Head of caudate nucleus (tissue), 42 donors: ENCODE measurements around the gene CTNNBIP1.

ENCODE experiments used
- DNase-seq, 42 donors: peaks; one replicate each; pipeline versions ENCODE4 v3.0.0 to v3.0.0-alpha.2; 2020 to 2021; ENCODE audit warnings: mixed read lengths in 7 of 42
- intact Hi-C: fragments of 100-400 bp; cut with DNase I; formaldehyde crosslinking; loops from one replicate; pipeline ENCODE4 v1.15.0; 2022

Gene CTNNBIP1

DNA sequence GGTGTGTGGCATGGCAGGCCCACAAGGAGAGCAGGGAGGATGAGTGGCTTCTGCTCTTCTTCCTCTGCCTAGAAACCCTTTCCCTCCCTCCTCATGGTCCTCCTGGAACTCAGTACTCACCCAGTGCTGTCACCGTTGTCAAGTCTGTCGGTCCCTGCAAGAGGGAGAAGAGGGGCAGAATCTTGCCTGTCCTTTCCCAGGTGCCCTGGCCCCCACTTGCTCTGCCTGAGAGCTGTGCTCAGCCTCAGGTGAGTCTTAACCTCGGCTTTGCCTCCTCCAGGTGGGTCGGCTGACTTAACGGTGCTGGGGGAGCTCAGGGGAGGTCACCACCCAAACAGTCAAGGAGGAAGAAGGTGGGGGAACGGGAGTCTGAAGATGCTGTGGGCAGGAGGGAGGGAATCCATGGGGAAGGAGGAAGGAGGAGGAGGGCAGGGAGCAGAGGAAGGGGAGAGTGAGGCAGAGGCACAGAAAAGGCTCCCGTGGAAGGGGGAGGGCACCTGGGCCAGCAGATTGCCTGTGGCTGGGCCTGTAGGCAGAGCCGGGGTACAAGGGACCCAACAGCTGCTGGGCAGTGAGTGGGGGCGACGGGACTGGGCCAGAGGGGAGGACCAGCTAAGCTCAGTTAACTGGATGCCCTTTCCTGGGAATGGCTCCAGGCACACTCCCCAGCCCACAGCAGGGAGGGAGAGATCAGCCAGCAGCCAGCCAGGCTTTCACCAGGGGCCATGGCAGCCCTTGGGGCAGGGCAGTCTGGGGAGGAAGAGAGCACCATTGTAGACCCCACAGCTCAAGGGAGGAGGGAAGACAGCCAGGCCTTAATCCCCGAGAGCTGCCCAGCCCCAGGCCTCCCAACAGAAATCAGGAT, 26.3 kb downstream of the CTNNBIP1 start:
- DNase-seq: peak in 29 of 42 donors; percentile 14 to 69 (median 45)
- intact Hi-C loops: no loop called here

DNA sequence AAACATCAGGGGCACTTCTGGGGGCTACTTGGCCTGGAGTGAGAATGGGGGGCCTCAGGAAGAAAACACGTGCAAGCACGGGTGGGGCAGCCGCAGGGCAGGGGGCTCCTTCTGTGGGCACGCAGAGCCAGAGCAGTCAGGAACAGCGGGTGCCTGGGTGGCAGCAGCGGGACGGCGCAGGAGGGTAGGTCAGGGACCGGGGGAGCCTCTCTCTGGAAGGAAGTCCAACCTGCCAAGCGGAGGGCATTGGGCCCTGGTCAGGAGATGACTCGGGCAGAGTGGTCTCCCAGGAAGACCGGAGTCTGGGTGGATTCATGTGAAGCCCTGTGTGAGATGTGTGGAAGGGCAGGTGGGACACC, 27.1 kb downstream of the CTNNBIP1 start:
- DNase-seq: no peak
- intact Hi-C loops: no loop called here

DNA sequence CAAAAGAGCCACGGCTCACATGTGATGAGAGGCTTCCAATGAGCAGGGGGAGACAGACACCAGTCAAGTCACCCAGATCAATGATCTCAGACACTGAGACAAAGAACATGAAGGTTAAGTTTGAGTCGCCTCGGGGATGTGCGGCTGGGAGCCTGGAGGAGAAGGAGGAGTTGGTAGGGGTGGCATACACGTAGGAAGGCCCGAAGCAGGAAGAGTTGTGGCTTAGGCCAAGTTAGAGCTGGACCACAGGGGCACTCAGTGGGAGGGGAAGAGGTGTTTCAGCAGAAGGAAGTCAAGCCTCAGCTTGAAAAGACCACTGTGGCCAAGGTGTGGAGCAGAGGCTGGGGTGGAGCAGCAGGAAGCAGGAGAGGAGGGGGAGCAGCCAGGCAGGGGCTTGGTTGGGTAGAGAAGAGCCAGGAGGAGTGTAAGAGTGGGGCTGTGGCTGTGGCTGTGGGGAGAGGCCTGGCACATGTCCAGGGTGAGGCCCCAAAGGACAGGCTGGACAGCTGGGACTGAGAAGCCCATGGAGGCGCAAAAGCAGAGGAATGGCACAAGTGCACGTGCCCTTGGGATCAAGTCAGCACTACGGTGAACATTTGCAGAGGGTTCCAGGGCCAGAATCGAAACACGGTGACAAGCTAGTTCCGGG, 27.6 kb downstream of the CTNNBIP1 start:
- intact Hi-C loops: no loop called here
- no peak for DNase-seq

DNA sequence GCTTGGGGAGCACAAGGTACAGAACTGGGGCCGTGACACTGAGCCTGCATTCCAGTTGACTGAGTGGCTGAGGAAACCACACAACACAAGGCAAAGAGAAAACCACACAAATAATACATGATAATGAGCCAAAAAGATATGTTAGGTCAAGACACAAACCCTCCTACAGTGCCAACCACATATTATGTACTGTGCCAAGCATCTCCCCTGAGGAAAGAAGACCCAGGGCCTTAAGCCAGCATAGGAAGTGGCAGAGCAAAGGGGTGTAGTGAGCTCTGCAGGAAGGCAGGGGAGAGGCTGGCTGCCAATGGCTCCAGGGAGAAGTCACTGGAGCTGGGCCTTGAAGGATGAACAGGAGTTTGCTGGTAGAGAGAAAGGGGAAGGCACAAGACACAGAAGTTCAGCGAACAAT, 28.2 kb downstream of the CTNNBIP1 start:
- no peak for DNase-seq
- intact Hi-C loops: no loop called here

DNA sequence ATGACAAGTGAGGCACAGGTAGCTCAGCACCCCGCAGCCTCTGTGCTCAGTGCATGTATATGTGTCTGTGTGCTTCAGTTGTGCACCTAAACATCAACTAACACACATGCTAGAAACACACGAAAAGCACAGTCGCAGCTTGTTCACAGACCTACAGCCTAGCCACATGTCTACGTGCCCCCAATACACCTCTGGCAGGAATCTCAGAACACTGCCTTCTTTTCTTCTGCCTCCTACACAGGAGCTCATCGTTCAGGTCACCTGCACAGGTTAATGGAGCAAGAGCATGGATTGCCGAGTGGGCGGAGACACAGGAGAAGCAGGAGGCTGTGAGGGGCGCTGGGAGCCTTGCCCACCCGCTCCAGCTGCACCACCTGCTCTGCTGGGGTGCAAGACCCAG, 31.7 kb downstream of the CTNNBIP1 start:
- DNase-seq: peak in 9 of 42 donors; percentile 24 to 64 (median 41)
- intact Hi-C loops: loop anchor here (10.0 kb wide), 2 partner anchors 66 to 546 kb away; partner anchors contain the start of genes LZIC and NMNAT1

DNA sequence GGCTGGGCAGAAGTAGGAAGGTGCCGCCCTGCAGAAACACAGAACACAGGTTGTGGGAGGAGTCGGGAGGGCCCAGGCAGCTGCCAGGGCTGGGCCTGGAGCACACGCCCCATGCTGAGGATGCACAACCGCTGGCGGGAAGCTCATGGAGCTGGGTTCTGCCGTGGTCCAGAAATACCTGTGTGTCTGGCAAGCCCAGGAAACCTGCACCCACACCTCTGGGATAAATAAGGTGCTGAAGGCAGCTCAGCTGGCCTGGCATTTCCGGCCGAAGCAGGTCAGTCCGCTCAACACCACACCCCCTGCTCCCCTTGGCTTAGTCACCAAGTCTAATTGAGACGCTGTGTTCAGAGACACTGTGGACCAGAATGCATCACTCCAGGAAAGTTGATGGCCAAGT, 32.1 kb downstream of the CTNNBIP1 start:
- intact Hi-C loops: loop anchor here (10.0 kb wide), 2 partner anchors 67 to 547 kb away; partner anchors contain the start of genes LZIC and NMNAT1

DNA sequence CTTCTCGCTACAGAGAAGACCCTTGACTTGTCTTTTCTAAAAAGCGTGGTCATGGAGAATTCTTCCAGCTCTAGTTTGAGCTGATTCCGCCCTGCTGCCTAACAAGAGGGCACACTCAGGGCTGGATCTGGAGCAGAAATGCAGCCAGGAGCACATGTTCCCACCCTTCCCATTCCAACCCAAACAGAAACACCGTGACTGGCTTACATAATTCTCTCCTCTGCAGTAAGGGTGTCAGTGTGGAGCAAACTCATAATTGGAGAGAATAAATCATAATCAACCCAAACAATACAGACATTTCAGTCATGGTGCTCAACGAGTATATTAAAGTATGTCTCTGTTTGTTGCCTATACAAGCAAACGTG, 34.5 kb downstream of the CTNNBIP1 start:
- intact Hi-C loops: loop anchor here (10.0 kb wide), 2 partner anchors 69 to 549 kb away; partner anchors contain the start of genes LZIC and NMNAT1
- peak in 20 of 42 donors; percentile 28 to 77 (median 50) for DNase-seq

More for the DNA sequence above, 32.1 kb downstream of the CTNNBIP1 start:
- DNase-seq: no peak

DNA sequence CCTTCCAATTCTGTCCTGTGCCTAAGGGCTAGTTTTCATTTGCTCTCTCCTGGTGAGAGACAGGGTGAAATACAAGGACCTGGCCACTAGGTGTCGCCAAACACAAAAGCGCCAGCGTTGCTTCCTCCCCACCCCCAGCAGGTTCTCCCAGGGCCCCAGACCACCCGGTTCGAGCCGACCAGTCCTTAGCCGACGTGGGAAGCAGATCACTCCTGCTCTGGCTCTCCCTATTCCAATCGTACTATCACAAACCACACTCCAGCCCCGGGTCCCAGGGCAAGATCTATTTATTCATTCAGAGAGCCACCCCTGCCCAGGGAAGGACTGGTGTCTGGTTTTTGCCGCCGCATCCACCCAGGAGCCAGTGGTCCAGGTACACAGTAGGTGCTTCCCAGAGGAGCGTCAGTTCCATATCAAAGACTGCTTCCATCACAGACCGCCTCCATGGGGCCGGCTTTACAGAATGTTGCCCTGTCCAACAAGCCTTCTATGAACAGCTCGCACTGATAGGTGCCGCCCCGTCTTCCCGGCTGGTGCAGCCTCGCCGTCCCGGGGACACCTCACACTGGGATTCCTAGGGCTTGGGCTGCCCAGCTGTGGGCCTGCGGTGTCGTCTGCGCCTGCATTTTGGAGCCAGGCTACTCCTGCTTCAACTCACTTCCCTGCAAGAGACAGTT, 35.0 kb downstream of the CTNNBIP1 start:
- DNase-seq: peak; percentile 64 to 93 (median 81)
- intact Hi-C loops: loop anchor here (10.0 kb wide), 2 partner anchors 70 to 550 kb away; partner anchors contain the start of genes LZIC and NMNAT1

DNA sequence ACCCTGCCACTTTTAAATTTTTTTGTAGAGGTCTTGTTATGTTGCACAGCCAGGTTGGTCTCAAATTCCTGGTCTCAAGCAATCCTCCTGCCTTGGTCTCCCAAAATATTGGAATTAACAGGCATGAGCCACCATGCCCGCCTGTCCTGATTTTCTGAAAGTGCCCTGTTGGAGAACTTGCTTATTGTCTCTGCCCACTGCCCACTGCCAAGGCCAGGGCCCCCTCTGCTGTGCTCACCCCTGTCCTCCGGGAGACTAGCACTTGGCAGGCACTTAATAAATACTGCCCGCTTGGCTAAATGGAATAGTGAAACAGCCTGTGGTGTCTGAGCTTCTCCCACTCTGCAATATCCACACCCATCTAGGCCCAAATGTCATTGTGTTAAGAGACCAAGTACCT, 35.7 kb downstream of the CTNNBIP1 start:
- no peak for DNase-seq
- intact Hi-C loops: loop anchor here (10.0 kb wide), 2 partner anchors 70 to 550 kb away; partner anchors contain the start of genes LZIC and NMNAT1

DNA sequence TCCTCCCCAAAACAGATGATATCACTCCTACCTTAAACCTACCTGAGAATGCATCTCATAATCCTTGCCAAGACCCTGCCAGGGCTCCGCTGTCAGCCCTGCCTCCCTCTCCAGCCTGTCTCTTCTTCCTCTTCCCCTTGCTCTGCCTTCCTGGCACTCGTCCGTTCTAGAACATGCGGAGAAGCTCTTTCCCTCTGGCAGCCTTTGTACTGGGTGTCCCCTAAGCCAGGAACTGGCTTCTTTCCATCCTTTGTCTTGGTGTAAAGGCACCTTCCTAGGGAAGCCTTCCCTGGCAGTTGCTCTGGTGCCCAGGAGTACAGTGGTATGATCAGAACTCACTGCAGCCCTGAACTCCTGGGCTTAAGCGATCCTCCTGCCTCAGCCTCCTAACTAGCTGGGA, 36.1 kb downstream of the CTNNBIP1 start:
- intact Hi-C loops: loop anchor here (10.0 kb wide), 2 partner anchors 71 to 551 kb away; partner anchors contain the start of genes LZIC and NMNAT1
- DNase-seq: no peak

DNA sequence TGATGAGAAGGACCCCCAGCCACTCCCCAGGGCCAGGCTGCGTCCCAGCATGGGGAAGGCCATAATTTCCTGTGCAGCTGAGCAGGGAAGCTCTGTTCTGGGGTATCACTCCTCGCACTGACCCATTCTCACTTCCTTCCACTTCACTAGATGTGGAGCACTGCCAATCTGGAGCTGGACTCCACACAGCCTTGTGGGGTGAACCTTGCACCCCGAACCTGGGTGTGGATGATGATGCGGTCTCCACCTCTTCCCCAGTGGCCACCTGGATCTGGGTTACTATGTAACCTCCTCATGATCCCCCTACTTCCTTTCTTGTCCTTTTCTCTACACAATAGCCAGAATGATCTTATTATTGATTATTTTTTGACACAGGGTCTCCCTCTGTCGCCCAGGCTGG, 36.7 kb downstream of the CTNNBIP1 start:
- intact Hi-C loops: loop anchor here (10.0 kb wide), 2 partner anchors 71 to 551 kb away; partner anchors contain the start of genes LZIC and NMNAT1
- DNase-seq: no peak

DNA sequence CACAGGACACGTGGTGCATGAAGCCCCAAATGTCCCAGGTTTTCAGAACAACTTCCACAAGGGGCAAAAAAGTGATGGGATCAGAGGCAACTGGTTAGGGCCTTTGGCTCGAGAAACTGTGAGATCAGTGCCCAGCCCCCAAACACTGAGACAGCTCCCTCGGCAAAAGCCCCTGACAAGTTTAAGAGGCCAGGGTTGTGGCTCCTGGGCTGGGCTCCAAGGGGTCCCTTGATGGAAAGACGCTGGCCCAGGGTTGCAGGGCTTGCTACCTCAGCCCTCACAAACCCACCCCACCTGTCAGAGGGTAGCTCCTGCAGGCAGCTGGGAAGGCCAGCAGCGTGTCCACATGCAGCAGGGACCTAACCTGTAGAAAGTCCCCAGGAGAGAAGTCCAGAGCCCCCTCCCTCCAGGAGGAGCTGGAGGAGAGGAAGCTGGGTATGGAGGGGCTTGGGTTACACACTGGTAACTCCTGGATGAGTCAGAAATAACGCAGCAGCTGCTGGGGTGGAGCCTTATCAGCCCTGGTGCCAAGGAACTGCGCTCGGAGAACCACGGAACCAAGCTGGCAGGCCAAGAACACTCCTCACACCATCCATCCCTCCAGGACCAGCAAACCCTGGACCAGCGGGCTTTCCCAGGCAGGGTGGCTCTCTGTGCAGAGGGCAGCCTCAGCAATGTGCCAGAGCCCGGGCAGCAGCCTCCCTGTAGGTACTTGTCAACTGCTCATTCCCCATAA, 37.5 kb downstream of the CTNNBIP1 start:
- intact Hi-C loops: loop anchor here (10.0 kb wide), 2 partner anchors 72 to 552 kb away; partner anchors contain the start of genes LZIC and NMNAT1
- DNase-seq: no peak

DNA sequence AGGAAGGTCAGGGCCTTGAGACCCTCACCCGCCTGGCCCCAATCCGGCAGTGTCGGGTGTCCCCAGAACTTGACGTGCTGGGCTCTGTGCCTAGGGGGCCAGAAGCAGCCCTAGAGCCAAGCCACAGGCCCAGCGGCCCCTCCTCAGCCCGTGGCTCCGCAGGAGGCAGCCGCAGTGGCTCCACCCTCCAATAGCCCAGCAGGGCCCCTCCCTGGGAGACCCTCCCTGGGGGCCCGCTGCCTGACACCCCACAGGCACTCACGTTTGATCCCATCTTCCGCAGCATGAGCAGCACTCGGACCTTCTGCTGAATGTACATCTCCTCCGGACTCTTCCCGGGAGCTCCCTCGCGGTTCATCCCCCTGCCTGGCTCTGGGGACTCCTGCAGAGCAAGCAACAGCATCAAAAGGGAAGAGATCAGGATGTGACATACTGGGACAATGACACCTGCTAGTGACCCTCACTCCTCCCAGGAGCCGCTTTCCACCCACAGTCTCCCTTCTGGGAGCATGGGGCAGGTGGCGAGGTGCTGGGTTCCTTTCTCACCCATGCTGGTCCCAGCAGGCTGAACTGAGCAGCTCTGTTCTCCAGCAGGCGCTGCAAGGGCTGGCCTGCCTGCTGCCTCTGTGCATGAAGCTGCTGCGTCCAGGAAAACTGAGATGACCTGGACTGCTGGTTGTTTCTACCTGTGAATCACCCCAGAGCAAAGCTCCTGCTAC, 38.2 kb downstream of the CTNNBIP1 start:
- DNase-seq: no peak

DNA sequence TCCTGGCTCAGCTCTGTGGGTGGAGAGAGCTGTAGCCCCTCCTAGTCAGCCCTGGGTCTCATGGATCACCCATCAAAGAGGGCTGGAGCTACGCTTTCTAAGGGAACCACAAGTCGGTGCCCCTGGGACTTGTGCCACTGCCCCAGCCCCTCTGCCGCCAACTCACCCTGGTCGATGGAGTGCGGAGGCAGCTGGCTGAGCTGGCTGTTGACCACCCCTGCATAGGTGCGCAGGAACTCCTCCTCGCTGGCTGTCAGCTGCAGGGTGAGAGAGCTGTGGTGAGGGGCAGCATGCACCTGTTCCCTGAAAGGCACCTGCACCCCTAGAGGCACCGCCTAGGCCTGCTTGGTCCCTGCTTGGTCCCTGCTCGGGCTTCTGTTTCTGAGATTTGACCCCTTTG, 39.0 kb downstream of the CTNNBIP1 start:
- no peak for DNase-seq
- intact Hi-C loops: loop anchor here (10.0 kb wide), 2 partner anchors 74 to 554 kb away; partner anchors contain the start of genes LZIC and NMNAT1

More for the DNA sequence above, 38.2 kb downstream of the CTNNBIP1 start:
- intact Hi-C loops: loop anchor here (10.0 kb wide), 2 partner anchors 73 to 553 kb away; partner anchors contain the start of genes LZIC and NMNAT1

DNA sequence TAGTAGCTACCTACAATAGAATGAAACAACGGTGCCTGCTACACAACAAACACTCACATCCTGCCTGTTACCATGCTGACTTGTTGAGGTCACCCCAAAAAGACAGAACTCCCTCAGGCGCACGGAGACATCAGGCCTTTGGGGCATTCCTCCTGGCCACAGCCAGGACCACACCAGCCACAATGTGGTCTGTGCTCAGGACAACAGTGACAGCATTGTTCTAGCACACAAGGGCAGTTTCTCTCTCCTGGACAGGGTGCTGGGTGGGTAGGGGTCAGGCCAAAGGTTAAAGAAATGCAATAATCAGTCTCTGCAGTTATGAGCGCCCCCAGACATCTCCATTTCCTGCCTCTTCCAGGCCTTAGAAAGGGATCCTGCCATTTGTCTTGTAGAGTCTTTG, 39.5 kb downstream of the CTNNBIP1 start:
- intact Hi-C loops: loop anchor here (10.0 kb wide), 2 partner anchors 74 to 554 kb away; partner anchors contain the start of genes LZIC and NMNAT1
- no peak for DNase-seq

DNA sequence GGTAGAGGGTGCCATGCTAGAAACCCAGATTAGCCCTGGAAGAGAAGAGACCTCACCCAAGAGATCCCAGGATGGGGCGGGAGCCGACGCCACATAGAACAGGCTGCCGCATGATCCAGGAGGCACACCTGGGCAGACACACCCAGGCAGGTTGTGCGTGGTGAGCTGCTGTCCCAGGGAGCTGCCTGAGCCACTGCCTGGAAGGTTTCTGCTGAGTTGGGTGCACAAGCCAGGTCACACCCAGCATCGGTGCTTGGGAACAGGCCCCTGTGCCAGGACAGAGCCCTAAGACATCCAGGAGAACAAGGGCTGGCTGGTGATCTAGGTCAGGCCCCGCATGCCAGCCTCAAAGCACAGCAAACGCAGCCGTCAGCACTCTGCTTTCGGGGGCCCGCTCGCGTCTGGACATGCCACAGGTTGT, 40.2 kb downstream of the CTNNBIP1 start:
- intact Hi-C loops: loop anchor here (5.0 to 10.0 kb wide), 5 partner anchors 75 to 555 kb away; partner anchors contain the start of genes LZIC and NMNAT1
- no peak for DNase-seq

DNA sequence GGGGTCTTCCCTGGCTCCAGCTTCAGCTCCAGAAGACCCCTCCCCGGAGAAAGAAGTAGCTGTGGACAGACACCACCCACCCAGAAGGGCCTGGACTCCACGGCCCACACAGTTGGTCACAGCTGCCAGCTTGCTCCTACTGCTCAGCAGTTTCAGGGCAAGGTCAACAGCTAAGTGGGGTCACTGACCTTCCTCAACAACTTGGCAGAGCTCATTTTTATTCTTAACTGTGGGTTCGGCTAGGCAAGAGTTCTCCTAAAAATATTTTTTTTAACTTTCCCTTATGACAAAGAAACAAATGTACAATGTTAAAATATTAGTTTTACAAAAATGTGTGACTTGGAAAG, 41.9 kb downstream of the CTNNBIP1 start:
- intact Hi-C loops: loop anchor here (5.0 to 10.0 kb wide), 3 partner anchors 83 to 243 kb away; no protein-coding TSS in a partner anchor
- DNase-seq: no peak
